ENCODE measurements around the gene NCK2. TPM values are rescaled to one million over a fixed set of nuclear protein-coding genes. Genes with fewer than 3 reads are reported as not detected.

Gene NCK2
- total RNA-seq, 2 donors from 2014 or later, result 39.0 to 144 TPM

- TF ChIP-seq POLR2AphosphoS5 (IDR thresholded peaks at IDR 0.05) (no peak), CTCF (IDR thresholded peaks at IDR 0.05) (no peak), POLR2A (IDR thresholded peaks at IDR 0.05) (no peak)
- Histone ChIP-seq H3K4me3 (no peak overlapping the region), H3K36me3 (no peaks in the 10 kb centered on the region), H3K4me1 (replicated peaks) (no peaks in the 10 kb centered on the region), H3K27me3 (replicated peaks; ENCODE audit: insufficient read depth) (no peaks in the 10 kb centered on the region), H3K27ac (no peak overlapping the region), H3K9me3 (no peaks in the 10 kb centered on the region)
- DNase-seq (ENCODE audit: low spot score), result no peak
- 98% methylated on average over 4 of the region's 4 CpGs for WGBS
- intact Hi-C loops (cut with DNase I), result no loop called here
These were observed 91.6 kb downstream of the NCK2 start for GRCh38 chr2:105836341-105836740.

DNA sequence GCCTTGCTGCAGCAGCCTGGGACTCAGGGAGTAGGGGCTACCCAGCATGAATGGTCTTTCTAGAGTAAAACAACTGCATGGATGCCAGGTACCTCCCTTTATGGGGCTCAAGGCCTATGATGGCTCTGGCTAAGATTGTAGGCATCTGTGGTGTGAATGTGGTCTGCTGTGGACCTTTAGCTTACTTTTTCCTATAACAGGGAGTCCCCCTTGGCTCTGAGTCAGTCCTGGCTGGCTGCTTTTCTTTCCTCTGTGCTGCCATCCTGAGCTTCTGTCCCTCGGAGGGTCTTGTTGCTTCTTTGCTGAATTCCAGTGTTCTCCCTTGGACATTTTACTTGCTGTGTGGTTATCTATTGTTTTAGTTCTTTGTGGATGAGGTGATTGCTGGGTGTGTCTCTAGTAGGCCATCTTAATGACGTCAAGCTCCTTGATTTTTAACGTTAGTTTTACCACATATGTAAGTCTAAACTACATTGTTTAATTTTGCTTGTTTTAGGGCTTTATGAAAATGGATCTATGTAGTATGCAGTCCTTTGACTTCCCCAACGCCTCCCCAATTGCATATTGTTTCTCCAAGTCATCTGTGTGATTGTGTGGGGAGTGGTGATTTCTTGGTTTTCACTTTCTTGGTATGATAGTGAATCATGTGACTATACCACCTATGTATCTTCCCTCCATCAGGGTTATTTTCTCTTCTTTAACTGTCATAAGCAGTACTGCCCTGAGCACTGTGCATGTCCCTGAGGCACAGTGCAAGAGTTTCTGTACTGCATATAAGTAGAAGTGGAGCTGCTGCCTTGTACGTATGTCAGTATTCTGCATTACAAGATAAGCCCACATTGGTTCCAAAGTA is 92.4 kb downstream of the NCK2 start:
- intact Hi-C loops (cut with DNase I), result no loop called here
- WGBS, result 95% methylated on average over 5 of the region's 5 CpGs
- TF ChIP-seq CTCF (IDR thresholded peaks at IDR 0.05), result no peak
- no peak for TF ChIP-seq POLR2AphosphoS5 (IDR thresholded peaks at IDR 0.05)
- no peak for TF ChIP-seq POLR2A (IDR thresholded peaks at IDR 0.05)
- H3K9me3 ChIP-seq, result no peaks in the 10 kb centered on the region
- no peak overlapping the region for H3K27ac ChIP-seq
- H3K27me3 ChIP-seq (replicated peaks; ENCODE audit: insufficient read depth), result no peaks in the 10 kb centered on the region
- no peak for DNase-seq (ENCODE audit: low spot score)
- H3K4me3 ChIP-seq, result no peak overlapping the region
- no peaks in the 10 kb centered on the region for H3K4me1 ChIP-seq (replicated peaks)
- H3K36me3 ChIP-seq, result no peaks in the 10 kb centered on the region

GRCh38 chr2:105839793-105840192 is 95.1 kb downstream of the NCK2 start:
- Histone ChIP-seq H3K4me3 (no peak overlapping the region), H3K27ac (no peak overlapping the region), H3K27me3 (replicated peaks; ENCODE audit: insufficient read depth) (no peaks in the 10 kb centered on the region), H3K9me3 (no peaks in the 10 kb centered on the region), H3K4me1 (replicated peaks) (no peaks in the 10 kb centered on the region), H3K36me3 (no peaks in the 10 kb centered on the region)
- intact Hi-C loops (cut with DNase I), result no loop called here
- WGBS, result 85% methylated on average over 4 of the region's 4 CpGs
- DNase-seq (ENCODE audit: low spot score), result no peak
- TF ChIP-seq CTCF (IDR thresholded peaks at IDR 0.05), result no peak
- no peak for TF ChIP-seq POLR2AphosphoS5 (IDR thresholded peaks at IDR 0.05)
- TF ChIP-seq POLR2A (IDR thresholded peaks at IDR 0.05), result no peak

GRCh38 chr2:105840933-105841332 is 96.2 kb downstream of the NCK2 start:
- whole genome bisulfite sequencing, result 76% methylated on average over 4 of the region's 4 CpGs
- intact Hi-C loops (cut with DNase I), result no loop called here
- H3K36me3 ChIP-seq, result no peaks in the 10 kb centered on the region
- H3K27me3 ChIP-seq (replicated peaks; ENCODE audit: insufficient read depth), result no peaks in the 10 kb centered on the region
- no peak for TF ChIP-seq POLR2A (IDR thresholded peaks at IDR 0.05)
- no peak for TF ChIP-seq POLR2AphosphoS5 (IDR thresholded peaks at IDR 0.05)
- TF ChIP-seq CTCF (IDR thresholded peaks at IDR 0.05), result no peak
- no peak overlapping the region for H3K4me3 ChIP-seq
- no peak for DNase-seq (ENCODE audit: low spot score)
- H3K4me1 ChIP-seq (replicated peaks), result no peaks in the 10 kb centered on the region
- no peaks in the 10 kb centered on the region for H3K9me3 ChIP-seq
- no peak overlapping the region for H3K27ac ChIP-seq

- intact Hi-C loops (cut with DNase I), result no loop called here
- 88% methylated on average over 2 of the region's 2 CpGs for WGBS
These were observed 96.8 kb downstream of the NCK2 start for GRCh38 chr2:105841551-105841950.

More at GRCh38 chr2:105841551-105841950, 96.8 kb downstream of the NCK2 start:
- TF ChIP-seq POLR2A (IDR thresholded peaks at IDR 0.05), result no peak
- Histone ChIP-seq H3K27ac (no peak overlapping the region), H3K9me3 (no peaks in the 10 kb centered on the region), H3K27me3 (replicated peaks; ENCODE audit: insufficient read depth) (no peaks in the 10 kb centered on the region), H3K4me1 (replicated peaks) (no peaks in the 10 kb centered on the region), H3K4me3 (no peak overlapping the region), H3K36me3 (no peaks in the 10 kb centered on the region)
- DNase-seq (ENCODE audit: low spot score), result no peak

All from prostate gland (tissue), 2 donors.